CD8-positive, alpha-beta memory T cell (primary cell): Measurements from ENCODE around the gene ZNF516. TPM values are rescaled to one million over a fixed set of nuclear protein-coding genes. Genes with fewer than 3 reads are reported as not detected.
A peak's percentile ranks its signal among the peaks of the same experiment; 100 is the strongest.

Experiments
- CTCF ChIA-PET: fragments of 350-600 bp; sonication (Branson Sonifier 250); formaldehyde crosslinking; loops from one replicate; lab custom pipeline; 2021; ENCODE audit warnings: antibody characterized with exemption; lab: Charles Lee
- POLR2A ChIA-PET: fragments of 350-600 bp; sonication (Branson Sonifier 250); formaldehyde crosslinking; loops from one replicate; lab custom pipeline; 2021; ENCODE audit warnings: antibody characterized with exemption; lab: Charles Lee
- DNase-seq, 5 donors: peaks; one replicate each; pipeline versions ENCODE4 v3.0.0 to v3.0.0-alpha.2; 2020 to 2022; ENCODE audit warnings: mixed read lengths in 1 of 5
- H3K27ac ChIP-seq: one replicate; pipeline ENCODE4 v1.7.0; 2013; ENCODE audit warnings: low read depth, mild to moderate bottlenecking, low read length, moderate library complexity
- H3K27me3 ChIP-seq: 2 replicates; pipeline ENCODE4 v1.7.0; 2013; ENCODE audit warnings: low read length, mild to moderate bottlenecking; ENCODE audit not compliant: insufficient read depth, poor library complexity, severe bottlenecking
- H3K36me3 ChIP-seq: 2 replicates; pipeline ENCODE4 v1.7.0; 2013; ENCODE audit warnings: mild to moderate bottlenecking, low read length, moderate library complexity; ENCODE audit not compliant: insufficient read depth
- H3K4me1 ChIP-seq: 2 replicates; pipeline ENCODE4 v1.7.0; 2013; ENCODE audit warnings: mild to moderate bottlenecking, low read length, moderate library complexity; ENCODE audit not compliant: insufficient read depth
- H3K4me3 ChIP-seq: 2 replicates; pipeline ENCODE4 v1.7.0; 2013; ENCODE audit warnings: mild to moderate bottlenecking, low read length
- H3K9me3 ChIP-seq: 2 replicates; pipeline ENCODE4 v1.7.0; 2013; ENCODE audit warnings: mild to moderate bottlenecking, low read length
- H3K27ac Mint-ChIP-seq, 8 donors: one replicate each; pipeline ENCODE4 v1.8.0; 2020 to 2021; ENCODE audit warnings: mixed read lengths in 8 of 8, mild to moderate bottlenecking in 6 of 8, inconsistent platforms in 3 of 8, moderate library complexity in 3 of 8
- H3K27me3 Mint-ChIP-seq, 2 donors: one replicate each; pipeline ENCODE4 v1.8.0; 2020 to 2021; ENCODE audit warnings: mixed read lengths in 2 of 2, mild to moderate bottlenecking in 1 of 2, moderate library complexity in 1 of 2
- H3K36me3 Mint-ChIP-seq, 3 donors: one replicate each; pipeline ENCODE4 v1.8.0; 2020 to 2021; ENCODE audit warnings: mixed read lengths in 3 of 3, inconsistent platforms in 1 of 3, mild to moderate bottlenecking in 1 of 3
- H3K4me1 Mint-ChIP-seq, 3 donors: one replicate each; pipeline ENCODE4 v1.8.0; 2020 to 2021; ENCODE audit warnings: mixed read lengths in 3 of 3, inconsistent platforms in 1 of 3, mild to moderate bottlenecking in 1 of 3
- H3K4me3 Mint-ChIP-seq, 7 donors: one replicate each; pipeline ENCODE4 v1.8.0; 2020 to 2021; ENCODE audit warnings: mixed read lengths in 7 of 7, mild to moderate bottlenecking in 6 of 7, moderate library complexity in 4 of 7, inconsistent platforms in 2 of 7
- H3K9me3 Mint-ChIP-seq, 5 donors: one replicate each; pipeline ENCODE4 v1.8.0; 2020 to 2022; ENCODE audit warnings: mixed read lengths in 5 of 5, mild to moderate bottlenecking in 3 of 5, moderate library complexity in 2 of 5, inconsistent platforms in 1 of 5
- polyA plus RNA-seq: library from polyadenylated mRNA; unstranded; fragments of 300-500 nt; fragmentation: Illumina TruSeq; gene quantifications from one replicate; pipeline ENCODE4 v1.2.3, GENCODE V29; 2021
- total RNA-seq, 2 experiments: library from RNA; stranded (reverse); gene quantifications; one replicate each; pipeline ENCODE4 v1.2.3, GENCODE V29; 2021

The ZNF516 gene
- total and polyA plus RNA-seq, 3 experiments from 2014 or later: 1.3 to 1.9 (median 1.6) TPM

DNA sequence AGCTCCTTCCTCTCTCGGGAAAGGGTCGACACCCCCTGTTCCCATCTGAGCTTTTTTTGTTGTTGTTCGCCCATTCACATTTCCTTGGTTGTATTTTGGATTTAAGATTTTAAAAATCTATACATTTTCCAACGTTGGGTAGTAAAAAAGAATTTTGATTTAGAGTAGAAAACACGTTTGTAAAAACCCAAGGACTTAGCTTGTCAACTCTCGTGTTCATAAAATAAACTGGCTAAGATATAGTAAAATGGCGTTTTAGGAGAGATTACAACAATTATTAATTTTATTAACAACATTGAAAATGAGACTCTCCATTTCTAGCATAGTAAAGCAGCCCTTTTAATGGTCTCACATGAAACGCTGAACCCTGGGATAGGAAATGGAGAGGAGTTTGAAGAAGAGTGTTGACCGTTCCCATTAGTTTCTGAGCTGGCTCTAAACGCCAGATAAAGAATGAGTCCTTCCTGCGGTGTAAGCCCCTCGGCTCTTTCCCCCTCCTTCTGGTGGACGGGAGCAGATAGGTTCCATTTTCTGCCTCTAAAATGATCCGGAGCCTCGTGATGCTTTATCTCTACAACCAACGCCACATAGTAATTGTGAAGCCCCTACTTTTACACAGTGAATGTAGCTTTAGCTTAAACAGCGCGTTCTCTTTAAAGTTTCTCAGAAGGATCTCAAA, 24.0 kb upstream of the ZNF516 start:
- H3K27me3 ChIP-seq: peaks cover 8% of the 10 kb centered on the region
- Mint-ChIP-seq H3K27me3 (peaks cover 19 to 40% of the 10 kb centered on the region in 2 donors), H3K4me1 (peaks cover 6 to 17% (median 16%) of the 10 kb centered on the region in 3 donors), H3K4me3 (peak overlapping the region in 4 of 7 donors; percentile 38 to 74 (median 62)), H3K27ac (peak overlapping the region in 1 of 8 donors; percentile 6), H3K9me3 (no peaks in the 10 kb centered on the region), H3K36me3 (peaks cover 0 to 1% (median 0%) of the 10 kb centered on the region in 3 donors)
- no peak for DNase-seq
- peak overlapping the region; percentile 13 for H3K4me3 ChIP-seq
- H3K36me3 ChIP-seq: no peaks in the 10 kb centered on the region
- H3K9me3 ChIP-seq: no peaks in the 10 kb centered on the region
- H3K4me1 ChIP-seq: peaks cover 4% of the 10 kb centered on the region
- ChIA-PET CTCF (no interaction called here), POLR2A (no interaction called here)
- no peak overlapping the region for H3K27ac ChIP-seq

- H3K9me3 ChIP-seq: no peaks in the 10 kb centered on the region
- peaks cover 4% of the 10 kb centered on the region for H3K4me1 ChIP-seq
- peaks cover 0 to 1% (median 0%) of the 10 kb centered on the region in 3 donors for H3K36me3 Mint-ChIP-seq
- H3K36me3 ChIP-seq: no peaks in the 10 kb centered on the region
- POLR2A ChIA-PET: no interaction called here
- H3K27me3 ChIP-seq: peaks cover 8% of the 10 kb centered on the region
- no peaks in the 10 kb centered on the region for H3K9me3 Mint-ChIP-seq
- H3K27ac Mint-ChIP-seq: no peak overlapping the region
- CTCF ChIA-PET: no interaction called here
- peaks cover 6 to 17% (median 16%) of the 10 kb centered on the region in 3 donors for H3K4me1 Mint-ChIP-seq
- H3K27me3 Mint-ChIP-seq: peaks cover 20 to 34% of the 10 kb centered on the region in 2 donors
- no peak for DNase-seq
- no peak overlapping the region for H3K27ac ChIP-seq
- H3K4me3 ChIP-seq: peak overlapping the region; percentile 13
- peak overlapping the region in 6 of 7 donors; percentile 9 to 74 (median 56) for H3K4me3 Mint-ChIP-seq
These were observed 23.2 kb upstream of the ZNF516 start for GRCh38 chr18:76518123-76518859.

DNA sequence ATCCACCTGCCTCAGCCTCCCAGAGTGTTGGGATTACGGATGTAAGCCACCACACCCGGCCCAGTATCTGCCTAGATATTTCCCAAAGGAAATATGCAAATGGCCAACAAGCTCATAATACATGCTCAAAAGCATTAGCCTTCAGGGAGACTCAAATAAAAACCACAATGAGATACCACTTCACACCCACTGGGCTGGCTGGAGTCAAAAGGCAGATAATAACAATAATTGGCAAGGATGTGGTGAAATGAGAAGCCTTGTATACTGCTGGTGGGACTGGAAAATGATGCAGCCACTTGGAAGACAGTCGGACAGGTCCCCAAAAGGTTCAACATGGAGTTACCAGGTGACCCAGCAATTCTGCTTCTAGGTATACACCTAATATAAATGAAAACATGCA, 20.5 kb upstream of the ZNF516 start:
- H3K27ac Mint-ChIP-seq: no peak overlapping the region
- CTCF ChIA-PET: no interaction called here
- H3K4me3 ChIP-seq: no peak overlapping the region
- no peaks in the 10 kb centered on the region for H3K36me3 ChIP-seq
- peaks cover 8% of the 10 kb centered on the region for H3K27me3 ChIP-seq
- H3K4me1 ChIP-seq: peaks cover 4% of the 10 kb centered on the region
- POLR2A ChIA-PET: no interaction called here
- H3K36me3 Mint-ChIP-seq: peaks cover 0 to 1% (median 0%) of the 10 kb centered on the region in 3 donors
- H3K27me3 Mint-ChIP-seq: peaks cover 24 to 34% of the 10 kb centered on the region in 2 donors
- no peak for DNase-seq
- no peak overlapping the region for H3K27ac ChIP-seq
- no peaks in the 10 kb centered on the region for H3K9me3 Mint-ChIP-seq
- no peak overlapping the region for H3K4me3 Mint-ChIP-seq
- H3K9me3 ChIP-seq: no peaks in the 10 kb centered on the region
- H3K4me1 Mint-ChIP-seq: peaks cover 6 to 17% (median 16%) of the 10 kb centered on the region in 3 donors

- POLR2A ChIA-PET: no interaction called here
- CTCF ChIA-PET: no interaction called here
These were observed 19.5 kb upstream of the ZNF516 start for GRCh38 chr18:76514573-76514972.

GRCh38 chr18:76507830-76508385, 12.9 kb upstream of the ZNF516 start:
- H3K4me1 ChIP-seq: no peaks in the 10 kb centered on the region
- no peaks in the 10 kb centered on the region for H3K36me3 Mint-ChIP-seq
- no peaks in the 10 kb centered on the region for H3K27me3 ChIP-seq
- ChIA-PET CTCF (no interaction called here), POLR2A (no interaction called here)
- H3K27me3 Mint-ChIP-seq: peaks cover 4 to 9% of the 10 kb centered on the region in 2 donors
- no peaks in the 10 kb centered on the region for H3K4me1 Mint-ChIP-seq
- H3K4me3 Mint-ChIP-seq: no peak overlapping the region
- H3K4me3 ChIP-seq: no peak overlapping the region
- H3K36me3 ChIP-seq: no peaks in the 10 kb centered on the region
- H3K27ac ChIP-seq: no peak overlapping the region
- H3K27ac Mint-ChIP-seq: no peak overlapping the region
- DNase-seq: no peak
- H3K9me3 ChIP-seq: no peaks in the 10 kb centered on the region
- no peaks in the 10 kb centered on the region for H3K9me3 Mint-ChIP-seq

More at GRCh38 chr18:76514573-76514972, 19.5 kb upstream of the ZNF516 start:
- no peak overlapping the region for H3K4me3 ChIP-seq
- DNase-seq: no peak
- peaks cover 4% of the 10 kb centered on the region for H3K4me1 ChIP-seq
- Mint-ChIP-seq H3K4me3 (peak overlapping the region in 1 of 7 donors; percentile 18), H3K27ac (no peak overlapping the region), H3K9me3 (no peaks in the 10 kb centered on the region), H3K36me3 (peaks cover 0 to 1% (median 0%) of the 10 kb centered on the region in 3 donors), H3K27me3 (peaks cover 24 to 39% of the 10 kb centered on the region in 2 donors), H3K4me1 (peaks cover 6 to 17% (median 16%) of the 10 kb centered on the region in 3 donors)
- no peak overlapping the region for H3K27ac ChIP-seq
- H3K36me3 ChIP-seq: no peaks in the 10 kb centered on the region
- no peaks in the 10 kb centered on the region for H3K9me3 ChIP-seq
- peaks cover 8% of the 10 kb centered on the region for H3K27me3 ChIP-seq

- no peak for DNase-seq
- ChIA-PET POLR2A (no interaction called here), CTCF (no interaction called here)
- Mint-ChIP-seq H3K36me3 (no peaks in the 10 kb centered on the region), H3K27me3 (peaks cover under 1 to 10% of the 10 kb centered on the region in 2 donors), H3K9me3 (no peaks in the 10 kb centered on the region), H3K4me1 (no peaks in the 10 kb centered on the region), H3K4me3 (no peak overlapping the region), H3K27ac (peak overlapping the region in 1 of 8 donors; percentile 28)
- Histone ChIP-seq H3K36me3 (no peaks in the 10 kb centered on the region), H3K4me3 (no peak overlapping the region), H3K27ac (no peak overlapping the region), H3K9me3 (no peaks in the 10 kb centered on the region), H3K4me1 (no peaks in the 10 kb centered on the region), H3K27me3 (no peaks in the 10 kb centered on the region)
These were observed 12.1 kb upstream of the ZNF516 start for GRCh38 chr18:76506974-76507764.

DNA sequence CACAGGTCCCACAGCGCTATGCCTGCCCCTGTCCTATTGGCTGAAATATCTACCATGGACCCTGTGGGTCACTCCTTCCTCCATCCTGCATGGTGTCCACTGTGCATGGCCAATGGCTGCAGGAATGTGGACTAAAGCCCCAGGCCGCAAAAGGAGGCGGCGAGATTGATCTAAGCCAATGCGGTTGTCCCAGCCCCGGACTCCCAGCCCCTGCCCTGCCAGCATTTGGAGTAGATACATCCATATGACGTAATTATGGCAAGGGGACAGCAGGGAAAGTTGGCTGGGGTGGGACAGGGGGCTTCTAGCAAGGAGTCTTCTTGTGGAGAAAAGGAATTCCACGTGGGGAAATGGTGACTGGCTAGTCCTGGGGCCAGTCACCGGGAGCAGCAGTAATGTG, 11.4 kb upstream of the ZNF516 start:
- Mint-ChIP-seq H3K4me1 (no peaks in the 10 kb centered on the region), H3K36me3 (no peaks in the 10 kb centered on the region), H3K27me3 (peaks cover 1 to 17% of the 10 kb centered on the region in 2 donors), H3K4me3 (no peak overlapping the region), H3K27ac (no peak overlapping the region), H3K9me3 (no peaks in the 10 kb centered on the region)
- H3K27me3 ChIP-seq: no peaks in the 10 kb centered on the region
- no peaks in the 10 kb centered on the region for H3K36me3 ChIP-seq
- CTCF ChIA-PET: no interaction called here
- H3K27ac ChIP-seq: no peak overlapping the region
- no peak for DNase-seq
- H3K9me3 ChIP-seq: no peaks in the 10 kb centered on the region
- POLR2A ChIA-PET: no interaction called here
- no peak overlapping the region for H3K4me3 ChIP-seq
- no peaks in the 10 kb centered on the region for H3K4me1 ChIP-seq
